HL-60 (cell line): ENCODE measurements around the gene CD37.
"Not testable (repeated sequence)": the region's sequence is repeated elsewhere in the genome, so short reads cannot be mapped to it uniquely, and the experiment has no call there.

Source experiments
- DNase-seq, 2 experiments: peaks; one replicate each; pipeline ENCODE4 v3.0.0-alpha.2; 2010 to 2020; ENCODE audit warnings: low read depth in 1 of 2, low spot score in 1 of 2
- H3K27ac ChIP-seq: fragments of 250-450 bp; sonication (Bioruptor Pico); replicated peaks from 2 replicates; pipeline ENCODE4 v1.5.1; 2020; ENCODE audit warnings: mild to moderate bottlenecking, moderate library complexity
- H3K27me3 ChIP-seq: fragments of 250-450 bp; sonication (Bioruptor Pico); 2 replicates; pipeline ENCODE4 v1.5.1; 2021; ENCODE audit warnings: mild to moderate bottlenecking, moderate library complexity; ENCODE audit not compliant: insufficient read depth, poor library complexity, severe bottlenecking
- H3K4me3 ChIP-seq: replicated peaks from 2 replicates; pipeline ENCODE4 v1.5.1; 2011; ENCODE audit warnings: mild to moderate bottlenecking, control low read depth, low read length; ENCODE audit not compliant: insufficient read depth
- GABPA ChIP-seq: IDR thresholded peaks from 2 replicates; pipeline ENCODE4 v1.6.1; 2012; ENCODE audit warnings: low read depth
- POLR2AphosphoS5 ChIP-seq: IDR thresholded peaks from 2 replicates; pipeline ENCODE4 v1.6.1; 2012; ENCODE audit warnings: low read depth
- SPI1 ChIP-seq: IDR thresholded peaks from 2 replicates; pipeline ENCODE4 v1.6.1; 2012; ENCODE audit warnings: low read depth, mild to moderate bottlenecking, borderline replicate concordance
- TF ChIP-seq, protein P1 (sequence below): IDR thresholded peaks from 2 replicates; pipeline ENCODE4 v1.6.1; 2012; ENCODE audit warnings: low read depth; ENCODE audit not compliant: insufficient replicate concordance
- TF ChIP-seq, protein P2 (sequence below): IDR thresholded peaks from one replicate; pipeline ENCODE4 v1.5.1; 2011; ENCODE audit warnings: low read length, control low read depth, inconsistent platforms; ENCODE audit not compliant: insufficient read depth

The CD37 gene

GRCh38 chr19:49294401-49294800, 40.8 kb upstream of the CD37 start:
- TF ChIP-seq POLR2AphosphoS5 = no peak
- TF ChIP-seq SPI1 = no peak
- TF ChIP-seq GABPA = no peak
- TF ChIP-seq, protein P1, sequence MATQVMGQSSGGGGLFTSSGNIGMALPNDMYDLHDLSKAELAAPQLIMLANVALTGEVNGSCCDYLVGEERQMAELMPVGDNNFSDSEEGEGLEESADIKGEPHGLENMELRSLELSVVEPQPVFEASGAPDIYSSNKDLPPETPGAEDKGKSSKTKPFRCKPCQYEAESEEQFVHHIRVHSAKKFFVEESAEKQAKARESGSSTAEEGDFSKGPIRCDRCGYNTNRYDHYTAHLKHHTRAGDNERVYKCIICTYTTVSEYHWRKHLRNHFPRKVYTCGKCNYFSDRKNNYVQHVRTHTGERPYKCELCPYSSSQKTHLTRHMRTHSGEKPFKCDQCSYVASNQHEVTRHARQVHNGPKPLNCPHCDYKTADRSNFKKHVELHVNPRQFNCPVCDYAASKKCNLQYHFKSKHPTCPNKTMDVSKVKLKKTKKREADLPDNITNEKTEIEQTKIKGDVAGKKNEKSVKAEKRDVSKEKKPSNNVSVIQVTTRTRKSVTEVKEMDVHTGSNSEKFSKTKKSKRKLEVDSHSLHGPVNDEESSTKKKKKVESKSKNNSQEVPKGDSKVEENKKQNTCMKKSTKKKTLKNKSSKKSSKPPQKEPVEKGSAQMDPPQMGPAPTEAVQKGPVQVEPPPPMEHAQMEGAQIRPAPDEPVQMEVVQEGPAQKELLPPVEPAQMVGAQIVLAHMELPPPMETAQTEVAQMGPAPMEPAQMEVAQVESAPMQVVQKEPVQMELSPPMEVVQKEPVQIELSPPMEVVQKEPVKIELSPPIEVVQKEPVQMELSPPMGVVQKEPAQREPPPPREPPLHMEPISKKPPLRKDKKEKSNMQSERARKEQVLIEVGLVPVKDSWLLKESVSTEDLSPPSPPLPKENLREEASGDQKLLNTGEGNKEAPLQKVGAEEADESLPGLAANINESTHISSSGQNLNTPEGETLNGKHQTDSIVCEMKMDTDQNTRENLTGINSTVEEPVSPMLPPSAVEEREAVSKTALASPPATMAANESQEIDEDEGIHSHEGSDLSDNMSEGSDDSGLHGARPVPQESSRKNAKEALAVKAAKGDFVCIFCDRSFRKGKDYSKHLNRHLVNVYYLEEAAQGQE = no peak
- TF ChIP-seq, protein P2, sequence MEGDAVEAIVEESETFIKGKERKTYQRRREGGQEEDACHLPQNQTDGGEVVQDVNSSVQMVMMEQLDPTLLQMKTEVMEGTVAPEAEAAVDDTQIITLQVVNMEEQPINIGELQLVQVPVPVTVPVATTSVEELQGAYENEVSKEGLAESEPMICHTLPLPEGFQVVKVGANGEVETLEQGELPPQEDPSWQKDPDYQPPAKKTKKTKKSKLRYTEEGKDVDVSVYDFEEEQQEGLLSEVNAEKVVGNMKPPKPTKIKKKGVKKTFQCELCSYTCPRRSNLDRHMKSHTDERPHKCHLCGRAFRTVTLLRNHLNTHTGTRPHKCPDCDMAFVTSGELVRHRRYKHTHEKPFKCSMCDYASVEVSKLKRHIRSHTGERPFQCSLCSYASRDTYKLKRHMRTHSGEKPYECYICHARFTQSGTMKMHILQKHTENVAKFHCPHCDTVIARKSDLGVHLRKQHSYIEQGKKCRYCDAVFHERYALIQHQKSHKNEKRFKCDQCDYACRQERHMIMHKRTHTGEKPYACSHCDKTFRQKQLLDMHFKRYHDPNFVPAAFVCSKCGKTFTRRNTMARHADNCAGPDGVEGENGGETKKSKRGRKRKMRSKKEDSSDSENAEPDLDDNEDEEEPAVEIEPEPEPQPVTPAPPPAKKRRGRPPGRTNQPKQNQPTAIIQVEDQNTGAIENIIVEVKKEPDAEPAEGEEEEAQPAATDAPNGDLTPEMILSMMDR = no peak
- Histone ChIP-seq H3K4me3 (no peak overlapping the region), H3K27ac (no peak overlapping the region), H3K27me3 (no peaks in the 10 kb centered on the region)
- DNase-seq = no peak

DNA sequence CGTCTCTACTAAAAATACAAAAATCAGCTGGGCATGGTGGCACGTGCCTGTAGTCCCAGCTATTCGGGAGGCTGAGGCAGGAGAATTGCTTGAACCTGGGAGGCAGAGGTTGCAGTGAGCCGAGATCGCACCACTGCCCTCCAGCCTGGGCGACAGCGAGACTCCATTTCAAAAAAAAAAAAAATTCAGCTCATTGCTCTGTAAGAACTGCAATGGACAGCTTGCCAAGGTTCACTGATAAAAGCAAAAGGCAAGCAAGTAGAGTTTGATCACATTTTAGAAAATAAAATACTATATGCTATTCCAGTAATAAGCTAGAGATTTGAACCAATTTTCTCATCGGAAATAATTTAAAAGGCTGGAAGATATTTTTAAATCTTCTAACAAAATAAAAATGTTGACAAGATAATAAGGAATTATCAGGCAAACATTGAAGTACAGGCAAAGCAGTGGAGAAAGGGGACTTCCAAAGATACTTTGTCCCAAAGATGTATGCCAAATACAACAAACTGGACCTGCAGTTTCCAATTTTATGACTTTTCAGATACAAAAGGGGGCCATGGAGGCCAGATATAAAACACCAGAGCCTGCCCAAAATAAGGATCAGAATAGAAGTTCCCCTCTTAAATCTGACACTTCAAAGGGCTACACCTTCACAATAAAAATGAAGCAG, 39.9 kb upstream of the CD37 start:
- H3K4me3 ChIP-seq = no peak overlapping the region
- DNase-seq = no peak
- TF ChIP-seq, protein P1 = no peak
- H3K27me3 ChIP-seq = no peaks in the 10 kb centered on the region
- H3K27ac ChIP-seq = no peak overlapping the region

- H3K27ac ChIP-seq = no peak overlapping the region
- TF ChIP-seq GABPA (no peak), POLR2AphosphoS5 (no peak), SPI1 (no peak)
- TF ChIP-seq, protein P1 = no peak
- TF ChIP-seq, protein P2 = no peak
- no peak for DNase-seq
- H3K4me3 ChIP-seq = no peak overlapping the region
- H3K27me3 ChIP-seq = no peaks in the 10 kb centered on the region
These were observed 37.8 kb upstream of the CD37 start for GRCh38 chr19:49297403-49297802.

DNA sequence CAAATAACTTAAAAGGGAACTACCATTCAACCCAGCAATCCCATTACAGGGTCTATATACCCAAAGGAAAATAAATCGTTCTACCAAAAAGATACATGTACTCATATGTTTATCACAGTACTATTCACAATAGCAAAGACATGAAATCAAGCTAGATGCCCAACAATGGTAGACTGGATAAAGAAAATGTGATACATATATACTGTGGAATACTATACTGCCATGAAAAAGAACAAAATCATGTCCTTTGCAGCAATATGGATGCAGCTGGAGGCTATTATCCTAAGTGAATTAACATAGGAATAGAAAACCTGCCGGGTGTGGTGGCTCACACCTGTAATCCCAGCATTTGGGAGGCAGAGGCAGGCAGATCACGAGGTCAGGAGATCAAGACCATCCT, 36.6 kb upstream of the CD37 start:
- H3K4me3 ChIP-seq, H3K27ac ChIP-seq, H3K27me3 ChIP-seq, DNase-seq: not testable (repeated sequence)
